ENCODE measurements around the gene ARHGEF19.
A peak's percentile ranks its signal among the peaks of the same experiment; 100 is the strongest.
"Not testable (repeated sequence)": the region's sequence is repeated elsewhere in the genome, so short reads cannot be mapped to it uniquely, and the experiment has no call there.

Gene ARHGEF19

GRCh38 chr1:16204634-16205333 is 7.7 kb downstream of the ARHGEF19 start:
- no peak for DNase-seq (ENCODE audit: low read depth)

- no peak for DNase-seq (ENCODE audit: low read depth)
These were observed 8.2 kb downstream of the ARHGEF19 start for GRCh38 chr1:16204216-16204615.

- DNase-seq (ENCODE audit: low read depth) = no peak
These were observed 8.9 kb downstream of the ARHGEF19 start for GRCh38 chr1:16203550-16203949.

GRCh38 chr1:16202281-16203210 is 9.9 kb downstream of the ARHGEF19 start:
- DNase-seq (ENCODE audit: low read depth) = no peak

GRCh38 chr1:16199700-16200099 is 12.8 kb downstream of the ARHGEF19 start:
- DNase-seq (ENCODE audit: low read depth) = no peak

- no peak for DNase-seq (ENCODE audit: low read depth)
These were observed 13.3 kb downstream of the ARHGEF19 start for GRCh38 chr1:16199157-16199501.

GRCh38 chr1:16198444-16199156 is 13.9 kb downstream of the ARHGEF19 start:
- DNase-seq (ENCODE audit: low read depth) = no peak

GRCh38 chr1:16196874-16197273 is 15.6 kb downstream of the ARHGEF19 start:
- DNase-seq (ENCODE audit: low read depth) = no peak

GRCh38 chr1:16196139-16196538 is 16.3 kb downstream of the ARHGEF19 start:
- DNase-seq (ENCODE audit: low read depth) = not testable (repeated sequence)

- no peak for DNase-seq (ENCODE audit: low read depth)
These were observed 16.9 kb downstream of the ARHGEF19 start for GRCh38 chr1:16195518-16195905.

- DNase-seq (ENCODE audit: low read depth) = no peak
These were observed 20.4 kb downstream of the ARHGEF19 start for GRCh38 chr1:16191916-16192546.

GRCh38 chr1:16191309-16191708 is 21.1 kb downstream of the ARHGEF19 start:
- no peak for DNase-seq (ENCODE audit: low read depth)

GRCh38 chr1:16189921-16190621 is 22.4 kb downstream of the ARHGEF19 start:
- no peak for DNase-seq (ENCODE audit: low read depth)

- no peak for DNase-seq (ENCODE audit: low read depth)
These were observed 23.4 kb downstream of the ARHGEF19 start for GRCh38 chr1:16189003-16189402.

GRCh38 chr1:16187748-16188401 is 24.6 kb downstream of the ARHGEF19 start:
- peak; percentile 60 for DNase-seq (ENCODE audit: low read depth)

- no peak for DNase-seq (ENCODE audit: low read depth)
These were observed 25.7 kb downstream of the ARHGEF19 start for GRCh38 chr1:16186655-16187235.

- DNase-seq (ENCODE audit: low read depth) = no peak
These were observed 27.7 kb downstream of the ARHGEF19 start for GRCh38 chr1:16184557-16185303.

GRCh38 chr1:16183765-16184556 is 28.5 kb downstream of the ARHGEF19 start:
- DNase-seq (ENCODE audit: low read depth) = no peak

- DNase-seq (ENCODE audit: low read depth) = no peak
These were observed 29.3 kb downstream of the ARHGEF19 start for GRCh38 chr1:16183179-16183578.

Measured in stimulated activated CD8-positive, alpha-beta memory T cell treated with anti-CD3 and anti-CD28 coated beads, Interleukin-12 subunit alpha, Interleukin-12 subunit beta, amount 100 ng/mL, for 1 hour (primary cell).